Lung (tissue), 12 donors: Measurements from ENCODE around the gene TRIM10. TPM values are rescaled to one million over a fixed set of nuclear protein-coding genes. Genes with fewer than 3 reads are reported as not detected.
A peak's percentile ranks its signal among the peaks of the same experiment; 100 is the strongest.

Source experiments
- ATAC-seq: fragments of 200-7000 bp; cut with Tn5 transposase; one replicate; pipeline ENCODE4 v1.9.1; 2020; ENCODE audit warnings: moderate number of reproducible peaks; ENCODE audit not compliant: insufficient read depth, low FRiP score
- DNase-seq, 3 donors: peaks; one replicate each; pipeline ENCODE4 v3.0.0-alpha.2; 2013 to 2017
- H3K27ac ChIP-seq, 2 donors: one replicate each; pipeline ENCODE4 v1.5.1; 2013; ENCODE audit warnings: mild to moderate bottlenecking in 2 of 2, moderate library complexity in 2 of 2, control low read depth in 1 of 2, inconsistent platforms in 1 of 2, low read depth in 1 of 2, low read length in 1 of 2
- H3K27me3 ChIP-seq, 3 donors: one replicate each; pipeline ENCODE4 v1.5.1; 2013; ENCODE audit warnings: low read length in 2 of 3; ENCODE audit not compliant: control insufficient read depth in 3 of 3, insufficient read depth in 3 of 3
- H3K36me3 ChIP-seq, 4 donors: one replicate each; pipeline ENCODE4 v1.5.1; 2013; ENCODE audit warnings: low read length in 4 of 4, mild to moderate bottlenecking in 1 of 4, moderate library complexity in 1 of 4; ENCODE audit not compliant: control insufficient read depth in 4 of 4, insufficient read depth in 4 of 4
- H3K4me1 ChIP-seq, 5 donors: one replicate each; pipeline ENCODE4 v1.5.1; 2013; ENCODE audit warnings: low read length in 5 of 5, mild to moderate bottlenecking in 2 of 5, moderate library complexity in 1 of 5; ENCODE audit not compliant: control insufficient read depth in 5 of 5, insufficient read depth in 5 of 5
- H3K4me3 ChIP-seq: one replicate; pipeline ENCODE4 v1.5.1; 2013; ENCODE audit warnings: mild to moderate bottlenecking, control low read depth, moderate library complexity
- H3K9ac ChIP-seq, 2 donors: one replicate each; pipeline ENCODE4 v1.5.1; 2013; ENCODE audit warnings: low read length in 2 of 2, control low read depth in 1 of 2; ENCODE audit not compliant: insufficient read depth in 1 of 2
- H3K9me3 ChIP-seq, 4 donors: one replicate each; pipeline ENCODE4 v1.5.1; 2013; ENCODE audit warnings: low read length in 3 of 4, mild to moderate bottlenecking in 1 of 4, moderate library complexity in 1 of 4; ENCODE audit not compliant: control insufficient read depth in 4 of 4, insufficient read depth in 3 of 4
- WGBS, 2 donors: extraction: QIAGEN DNeasy Blood & Tissue Kit; methylation state at CpG; one replicate each; pipeline ENCODE4 v1.1.7; 2013; 5-methylcytosine and 5-hydroxymethylcytosine counted together
- polyA plus RNA-seq, 2 donors: library from polyadenylated mRNA; stranded (reverse); fragments of 200-250 nt; gene quantifications; one replicate each; pipeline ENCODE4 v1.2.1, GENCODE V29; 2013
- total RNA-seq, 2 donors: library from RNA; depleted of rRNA in 1 of 2; stranded (reverse); fragments of >200 nt in 1 of 2; gene quantifications; one replicate each; pipeline ENCODE4 v1.2.1, GENCODE V29; 2014 to 2021
- TF ChIP-seq, protein P1 (sequence below): IDR thresholded peaks from 2 replicates; pipeline ENCODE4 v1.5.1; 2012; ENCODE audit warnings: mild to moderate bottlenecking; ENCODE audit errors: control extremely low read depth, extremely low read depth
- donor health status: control.
- donor health status: control.
- donor health status: Bipolar disorder and iron deficiency.
- donor health status: healthy.
- donor health status: DM: yes; HTN: yes; CAD: no.

Gene TRIM10
- total and polyA plus RNA-seq, 4 donors = 0.06 to 1.8 (median 0.09) TPM

GRCh38 chr6:30130887-30131862 is 29.8 kb downstream of the TRIM10 start:
- H3K27me3 ChIP-seq = peaks cover 0 to 50% (median 50%) of the 10 kb centered on the region in 3 donors
- peak; percentile 68 to 88 (median 79) for DNase-seq
- H3K36me3 ChIP-seq = no peaks in the 10 kb centered on the region
- peak; percentile 79 for ATAC-seq
- WGBS, 2 donors = 31 to 36% methylated on average over 16 of the region's 16 CpGs
- no peak overlapping the region for H3K9ac ChIP-seq
- TF ChIP-seq, protein P1, sequence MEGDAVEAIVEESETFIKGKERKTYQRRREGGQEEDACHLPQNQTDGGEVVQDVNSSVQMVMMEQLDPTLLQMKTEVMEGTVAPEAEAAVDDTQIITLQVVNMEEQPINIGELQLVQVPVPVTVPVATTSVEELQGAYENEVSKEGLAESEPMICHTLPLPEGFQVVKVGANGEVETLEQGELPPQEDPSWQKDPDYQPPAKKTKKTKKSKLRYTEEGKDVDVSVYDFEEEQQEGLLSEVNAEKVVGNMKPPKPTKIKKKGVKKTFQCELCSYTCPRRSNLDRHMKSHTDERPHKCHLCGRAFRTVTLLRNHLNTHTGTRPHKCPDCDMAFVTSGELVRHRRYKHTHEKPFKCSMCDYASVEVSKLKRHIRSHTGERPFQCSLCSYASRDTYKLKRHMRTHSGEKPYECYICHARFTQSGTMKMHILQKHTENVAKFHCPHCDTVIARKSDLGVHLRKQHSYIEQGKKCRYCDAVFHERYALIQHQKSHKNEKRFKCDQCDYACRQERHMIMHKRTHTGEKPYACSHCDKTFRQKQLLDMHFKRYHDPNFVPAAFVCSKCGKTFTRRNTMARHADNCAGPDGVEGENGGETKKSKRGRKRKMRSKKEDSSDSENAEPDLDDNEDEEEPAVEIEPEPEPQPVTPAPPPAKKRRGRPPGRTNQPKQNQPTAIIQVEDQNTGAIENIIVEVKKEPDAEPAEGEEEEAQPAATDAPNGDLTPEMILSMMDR = peak; percentile 99
- no peaks in the 10 kb centered on the region for H3K9me3 ChIP-seq
- peak overlapping the region in 1 of 2 donors; percentile 56 for H3K27ac ChIP-seq
- H3K4me1 ChIP-seq = peaks cover 0 to 9% (median 0%) of the 10 kb centered on the region in 5 donors
- no peak overlapping the region for H3K4me3 ChIP-seq

DNA sequence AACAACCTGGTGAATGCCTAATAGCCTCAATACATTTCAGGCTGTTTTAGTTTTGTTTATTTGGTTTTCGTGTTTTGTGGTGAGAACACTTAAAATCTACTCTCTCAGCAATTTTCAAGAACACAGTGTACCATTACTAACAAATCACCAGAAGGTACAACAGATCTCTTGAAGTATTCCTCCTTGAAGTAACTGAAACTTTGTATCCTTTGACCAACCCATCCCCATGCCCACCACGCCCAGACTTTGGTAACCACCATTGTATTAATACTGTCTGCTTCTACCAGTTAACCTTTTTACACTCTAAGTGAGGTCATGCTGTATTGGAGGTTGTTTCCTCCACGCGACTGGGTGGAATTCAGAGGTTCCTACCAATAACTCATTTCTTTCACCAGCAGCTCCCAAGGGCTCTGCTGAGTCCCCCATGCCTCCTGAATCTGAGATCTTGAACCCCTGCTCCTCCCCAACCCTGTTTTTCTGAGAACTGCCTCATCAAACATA is 30.8 kb downstream of the TRIM10 start:
- no peak overlapping the region for H3K4me3 ChIP-seq
- TF ChIP-seq, protein P1 = no peak
- no peak overlapping the region for H3K9ac ChIP-seq
- WGBS, 2 donors = 68 to 69% methylated on average over 4 of the region's 4 CpGs
- H3K27me3 ChIP-seq = peaks cover 0 to 58% (median 58%) of the 10 kb centered on the region in 3 donors
- H3K9me3 ChIP-seq = no peaks in the 10 kb centered on the region
- DNase-seq = no peak
- no peak for ATAC-seq
- H3K4me1 ChIP-seq = peaks cover 0 to 9% (median 0%) of the 10 kb centered on the region in 5 donors
- no peaks in the 10 kb centered on the region for H3K36me3 ChIP-seq
- no peak overlapping the region for H3K27ac ChIP-seq

- 66 to 72% methylated on average over 10 of the region's 10 CpGs for WGBS, 2 donors
- TF ChIP-seq, protein P1 = no peak
- no peak overlapping the region for H3K9ac ChIP-seq
- peaks cover 0 to 9% (median 0%) of the 10 kb centered on the region in 5 donors for H3K4me1 ChIP-seq
- H3K9me3 ChIP-seq = no peaks in the 10 kb centered on the region
- H3K27me3 ChIP-seq = peaks cover 0 to 64% (median 63%) of the 10 kb centered on the region in 3 donors
- no peak overlapping the region for H3K27ac ChIP-seq
- H3K4me3 ChIP-seq = no peak overlapping the region
- DNase-seq = no peak
- H3K36me3 ChIP-seq = no peaks in the 10 kb centered on the region
- ATAC-seq = peak; percentile 14
These were observed 31.5 kb downstream of the TRIM10 start for GRCh38 chr6:30129265-30130178.
